Effector memory CD8-positive, alpha-beta T cell (primary cell): ENCODE data around the gene SYNGAP1.

Experiments
- ATAC-seq: fragments of 150-1000 bp; cut with Tn5 transposase; replicated peaks from 2 replicates; pipeline ENCODE4 v1.10.0; 2021; ENCODE audit warnings: mild to moderate bottlenecking, moderate library complexity
- DNase-seq, 3 experiments: peaks; one replicate each; pipeline ENCODE4 v3.0.0; 2021
- H3K27ac Mint-ChIP-seq, 2 donors: one replicate each; pipeline ENCODE4 v1.8.0; 2022; ENCODE audit warnings: mild to moderate bottlenecking in 2 of 2, mixed read lengths in 2 of 2, moderate library complexity in 2 of 2
- H3K27me3 Mint-ChIP-seq, 2 donors: one replicate each; pipeline ENCODE4 v1.8.0; 2022; ENCODE audit warnings: mixed read lengths in 2 of 2
- H3K36me3 Mint-ChIP-seq: one replicate; pipeline ENCODE4 v1.8.0; 2022; ENCODE audit warnings: mild to moderate bottlenecking, moderate library complexity, mixed read lengths; ENCODE audit not compliant: insufficient read depth
- H3K4me1 Mint-ChIP-seq, 2 donors: one replicate each; pipeline ENCODE4 v1.8.0; 2022; ENCODE audit warnings: low read depth in 2 of 2, mixed read lengths in 2 of 2
- H3K4me3 Mint-ChIP-seq, 2 donors: one replicate each; pipeline ENCODE4 v1.8.0; 2022; ENCODE audit warnings: mild to moderate bottlenecking in 2 of 2, mixed read lengths in 2 of 2, moderate library complexity in 2 of 2
- H3K9me3 Mint-ChIP-seq, 2 donors: one replicate each; pipeline ENCODE4 v1.8.0; 2022; ENCODE audit warnings: mixed read lengths in 2 of 2

Gene SYNGAP1

GRCh38 chr6:33443025-33443424 is 23.2 kb downstream of the SYNGAP1 start:
- no peaks in the 10 kb centered on the region for H3K27me3 Mint-ChIP-seq
- H3K36me3 Mint-ChIP-seq: peaks cover 40% of the 10 kb centered on the region
- no peak overlapping the region for H3K4me3 Mint-ChIP-seq
- no peaks in the 10 kb centered on the region for H3K9me3 Mint-ChIP-seq
- ATAC-seq: no peak
- no peak for DNase-seq
- H3K4me1 Mint-ChIP-seq: no peaks in the 10 kb centered on the region
- H3K27ac Mint-ChIP-seq: no peak overlapping the region

- no peak for DNase-seq
- no peaks in the 10 kb centered on the region for H3K27me3 Mint-ChIP-seq
- peaks cover 33% of the 10 kb centered on the region for H3K36me3 Mint-ChIP-seq
- H3K4me3 Mint-ChIP-seq: no peak overlapping the region
- ATAC-seq: no peak
- H3K27ac Mint-ChIP-seq: peak overlapping the region in 1 of 2 donors; percentile 63
- peaks cover 3 to 4% of the 10 kb centered on the region in 2 donors for H3K4me1 Mint-ChIP-seq
- no peaks in the 10 kb centered on the region for H3K9me3 Mint-ChIP-seq
Observed at GRCh38 chr6:33443619-33444504, 24.0 kb downstream of the SYNGAP1 start.

- peaks cover 24% of the 10 kb centered on the region for H3K36me3 Mint-ChIP-seq
- DNase-seq: no peak
- H3K27me3 Mint-ChIP-seq: no peaks in the 10 kb centered on the region
- H3K9me3 Mint-ChIP-seq: no peaks in the 10 kb centered on the region
- no peak overlapping the region for H3K4me3 Mint-ChIP-seq
- peaks cover 6 to 13% of the 10 kb centered on the region in 2 donors for H3K4me1 Mint-ChIP-seq
- peak overlapping the region in 1 of 2 donors; percentile 77 for H3K27ac Mint-ChIP-seq
- ATAC-seq: peak; percentile 12
Observed at GRCh38 chr6:33445119-33445603, 25.3 kb downstream of the SYNGAP1 start.

- Mint-ChIP-seq H3K27ac (peak overlapping the region in 1 of 2 donors; percentile 78), H3K27me3 (no peaks in the 10 kb centered on the region)
Observed at GRCh38 chr6:33446356-33446755, 26.5 kb downstream of the SYNGAP1 start.

GRCh38 chr6:33450434-33450833 is 30.6 kb downstream of the SYNGAP1 start:
- H3K4me1 Mint-ChIP-seq: peaks cover 25 to 43% of the 10 kb centered on the region in 2 donors
- H3K27me3 Mint-ChIP-seq: no peaks in the 10 kb centered on the region
- no peaks in the 10 kb centered on the region for H3K9me3 Mint-ChIP-seq
- no peak for ATAC-seq
- DNase-seq: no peak
- H3K4me3 Mint-ChIP-seq: no peak overlapping the region
- no peak overlapping the region for H3K27ac Mint-ChIP-seq
- peaks cover 30% of the 10 kb centered on the region for H3K36me3 Mint-ChIP-seq

More at GRCh38 chr6:33446356-33446755, 26.5 kb downstream of the SYNGAP1 start:
- ATAC-seq (no peak), DNase-seq (no peak)
- H3K9me3 Mint-ChIP-seq: no peaks in the 10 kb centered on the region
- peaks cover 6 to 13% of the 10 kb centered on the region in 2 donors for H3K4me1 Mint-ChIP-seq
- H3K36me3 Mint-ChIP-seq: peaks cover 21% of the 10 kb centered on the region
- no peak overlapping the region for H3K4me3 Mint-ChIP-seq

- no peak overlapping the region for H3K4me3 Mint-ChIP-seq
- H3K27ac Mint-ChIP-seq: peak overlapping the region; percentile 62 to 93
- ATAC-seq (no peak), DNase-seq (no peak)
- H3K4me1 Mint-ChIP-seq: peaks cover 29 to 49% of the 10 kb centered on the region in 2 donors
- H3K27me3 Mint-ChIP-seq: no peaks in the 10 kb centered on the region
- H3K9me3 Mint-ChIP-seq: no peaks in the 10 kb centered on the region
- H3K36me3 Mint-ChIP-seq: peaks cover 38% of the 10 kb centered on the region
Observed at GRCh38 chr6:33451606-33452005, 31.7 kb downstream of the SYNGAP1 start.

GRCh38 chr6:33452496-33452895 is 32.6 kb downstream of the SYNGAP1 start:
- ATAC-seq: no peak
- Mint-ChIP-seq H3K36me3 (peaks cover 36% of the 10 kb centered on the region), H3K4me1 (peaks cover 29 to 49% of the 10 kb centered on the region in 2 donors), H3K27ac (peak overlapping the region; percentile 93 to 95), H3K4me3 (peak overlapping the region in 1 of 2 donors; percentile 14), H3K9me3 (no peaks in the 10 kb centered on the region), H3K27me3 (no peaks in the 10 kb centered on the region)
- DNase-seq: no peak

GRCh38 chr6:33453393-33454008 is 33.6 kb downstream of the SYNGAP1 start:
- Mint-ChIP-seq H3K27ac (peak overlapping the region; percentile 93 to 95), H3K4me1 (peaks cover 29 to 49% of the 10 kb centered on the region in 2 donors), H3K4me3 (peak overlapping the region; percentile 96), H3K27me3 (no peaks in the 10 kb centered on the region), H3K36me3 (peaks cover 32% of the 10 kb centered on the region), H3K9me3 (no peaks in the 10 kb centered on the region)
- DNase-seq (no peak), ATAC-seq (no peak)

- Mint-ChIP-seq H3K36me3 (peaks cover 32% of the 10 kb centered on the region), H3K27me3 (no peaks in the 10 kb centered on the region), H3K4me1 (peaks cover 23 to 41% of the 10 kb centered on the region in 2 donors), H3K27ac (peak within 1 kb of the TSS; percentile 93 to 95), H3K4me3 (peak within 1 kb of the TSS; percentile 96), H3K9me3 (no peaks in the 10 kb centered on the region)
- DNase-seq (peak; percentile 92 to 94 (median 92)), ATAC-seq (peak; percentile 98)
Observed at GRCh38 chr6:33454009-33454946, 34.4 kb downstream of the SYNGAP1 start, which contains the start of gene ZBTB9. TSS of gene ZBTB9 (plus strand) at chr6:33454576. CDS start at chr6:33455101, 525 bp downstream.

GRCh38 chr6:33455051-33455450 is 35.2 kb downstream of the SYNGAP1 start:
- Mint-ChIP-seq H3K9me3 (no peaks in the 10 kb centered on the region), H3K4me3 (peak overlapping the region; percentile 96), H3K36me3 (peaks cover 32% of the 10 kb centered on the region), H3K4me1 (peaks cover 23 to 38% of the 10 kb centered on the region in 2 donors), H3K27me3 (no peaks in the 10 kb centered on the region), H3K27ac (peak overlapping the region; percentile 93 to 95)
- no peak for ATAC-seq
- DNase-seq: no peak

- Mint-ChIP-seq H3K9me3 (no peaks in the 10 kb centered on the region), H3K36me3 (peaks cover 32% of the 10 kb centered on the region), H3K27ac (no peak overlapping the region), H3K27me3 (no peaks in the 10 kb centered on the region), H3K4me1 (peaks cover 23 to 39% of the 10 kb centered on the region in 2 donors), H3K4me3 (peak overlapping the region; percentile 31 to 96)
- DNase-seq (no peak), ATAC-seq (no peak)
Observed at GRCh38 chr6:33456156-33456555, 36.3 kb downstream of the SYNGAP1 start.

GRCh38 chr6:33458676-33459075 is 38.8 kb downstream of the SYNGAP1 start:
- Mint-ChIP-seq H3K9me3 (no peaks in the 10 kb centered on the region), H3K4me1 (peaks cover 20 to 24% of the 10 kb centered on the region in 2 donors), H3K4me3 (no peak overlapping the region), H3K36me3 (peaks cover 26% of the 10 kb centered on the region), H3K27ac (no peak overlapping the region), H3K27me3 (no peaks in the 10 kb centered on the region)
- DNase-seq (no peak), ATAC-seq (no peak)

- Mint-ChIP-seq H3K9me3 (no peaks in the 10 kb centered on the region), H3K27ac (no peak overlapping the region), H3K4me1 (peaks cover 16 to 20% of the 10 kb centered on the region in 2 donors), H3K4me3 (no peak overlapping the region), H3K27me3 (no peaks in the 10 kb centered on the region), H3K36me3 (peaks cover 21% of the 10 kb centered on the region)
- no peak for DNase-seq
- no peak for ATAC-seq
Observed at GRCh38 chr6:33459226-33459625, 39.4 kb downstream of the SYNGAP1 start.
